H1 (cell line): ENCODE results near the gene KCNQ2. TPM values are rescaled to one million over a fixed set of nuclear protein-coding genes. Genes with fewer than 3 reads are reported as not detected.

Experiments used
- BCL11A ChIP-seq, 2 experiments: IDR thresholded peaks; one replicate each; pipeline ENCODE4 v1.6.1; 2011; ENCODE audit warnings: low read depth in 2 of 2, low read length in 2 of 2, mild to moderate bottlenecking in 2 of 2
- CBX5 ChIP-seq: fragments of 300-800, 300-1000 bp; sonication (generic); IDR thresholded peaks from 2 replicates; pipeline ENCODE4 v1.7.1; 2016; ENCODE audit warnings: antibody characterized with exemption, low read length, low read depth
- CEBPB ChIP-seq: IDR thresholded peaks from 2 replicates; pipeline ENCODE4 v1.6.1; 2012; ENCODE audit warnings: low read depth, low read length
- CHD1 ChIP-seq: IDR thresholded peaks from 2 replicates; pipeline ENCODE4 v1.6.1; 2012; ENCODE audit warnings: low read depth, low read length, improper control_type of control experiment
- CREB1 ChIP-seq: IDR thresholded peaks from 2 replicates; pipeline ENCODE4 v1.6.1; 2012; ENCODE audit warnings: inconsistent platforms
- EZH2 ChIP-seq: fragments of 200-600 bp; sonication (generic); IDR thresholded peaks from 2 replicates; pipeline ENCODE4 v1.7.1; 2012; ENCODE audit warnings: low read depth, mild to moderate bottlenecking, moderate library complexity, low read length, inconsistent platforms; ENCODE audit not compliant: severe bottlenecking
- GABPA ChIP-seq: IDR thresholded peaks from 2 replicates; pipeline ENCODE4 v1.6.1; 2011; ENCODE audit warnings: mild to moderate bottlenecking, low read length, moderate library complexity, borderline replicate concordance; ENCODE audit not compliant: insufficient read depth
- HDAC6 ChIP-seq: IDR thresholded peaks from one replicate; pipeline ENCODE4 v1.7.1; 2012; ENCODE audit warnings: low read depth, mild to moderate bottlenecking, inconsistent platforms, low read length, moderate library complexity
- JUN ChIP-seq: IDR thresholded peaks from 2 replicates; pipeline ENCODE4 v1.6.1; 2011; ENCODE audit warnings: low read depth, mild to moderate bottlenecking, improper control_type of control experiment, low read length
- KDM4A ChIP-seq: IDR thresholded peaks from one replicate; pipeline ENCODE4 v1.7.1; 2012; ENCODE audit warnings: low read depth, mild to moderate bottlenecking, moderate library complexity, low read length, inconsistent platforms; ENCODE audit not compliant: severe bottlenecking
- POLR2A ChIP-seq, 2 experiments: IDR thresholded peaks; 1 replicate in 1 of 2; 2 replicates in 1 of 2; pipeline ENCODE4 v1.6.1; 2011; ENCODE audit warnings: low read depth in 2 of 2, low read length in 2 of 2, mild to moderate bottlenecking in 2 of 2; ENCODE audit errors: control extremely low read depth in 1 of 2
- RBBP5 ChIP-seq: IDR thresholded peaks from 2 replicates; pipeline ENCODE4 v1.7.1; 2012; ENCODE audit warnings: low read depth, mild to moderate bottlenecking, inconsistent platforms, low read length, moderate library complexity, borderline replicate concordance
- SIX5 ChIP-seq: IDR thresholded peaks from 2 replicates; pipeline ENCODE4 v1.6.1; 2011; ENCODE audit warnings: mild to moderate bottlenecking, low read depth, low read length
- SRF ChIP-seq: IDR thresholded peaks from 2 replicates; pipeline ENCODE4 v1.6.1; 2011; ENCODE audit warnings: mild to moderate bottlenecking, low read depth, low read length, moderate library complexity
- SUZ12 ChIP-seq: fragments of 200-600 bp; sonication (generic); IDR thresholded peaks from 2 replicates; pipeline ENCODE4 v1.6.1; 2012; ENCODE audit warnings: mild to moderate bottlenecking, inconsistent platforms, low read length, moderate library complexity, mixed read lengths
- TEAD4 ChIP-seq: IDR thresholded peaks from 2 replicates; pipeline ENCODE4 v1.6.1; 2012; ENCODE audit warnings: low read depth, low read length, inconsistent platforms, mixed read lengths
- YY1 ChIP-seq: IDR thresholded peaks from 2 replicates; pipeline ENCODE4 v1.6.1; 2011; ENCODE audit warnings: low read depth, mild to moderate bottlenecking, low read length
- polyA plus RNA-seq, 7 experiments: library from polyadenylated mRNA; depleted of rRNA in 3 of 7; stranded (reverse) in 5 of 7; unstranded in 2 of 7; fragments of >200 nt in 5 of 7; fragments of 200-250 nt in 2 of 7; gene quantifications; 1 replicate in 5 of 7; 2 replicates in 1 of 7; 4 replicates in 1 of 7; pipeline versions ENCODE4 v1.2.1 to v1.2.3, GENCODE V29; 2011 to 2013; ENCODE audit warnings: missing spikeins in 2 of 7, mixed read lengths in 2 of 7
- total RNA-seq: library from RNA; stranded (reverse); fragmentation: NEBNext Ultra II Directional; extraction: Animal tissue kit (Norgen Biotek cat#: 25700); gene quantifications from 2 replicates; pipeline ENCODE4 v1.2.1, GENCODE V29; 2021
- TF ChIP-seq, protein P1 (sequence below): IDR thresholded peaks from 2 replicates; pipeline ENCODE4 v1.6.1; 2012; ENCODE audit warnings: low read length, inconsistent platforms
- TF ChIP-seq, protein P2 (sequence below): IDR thresholded peaks from 2 replicates; pipeline ENCODE4 v1.6.1; 2011; ENCODE audit warnings: low read length, improper control_type of control experiment
- TF ChIP-seq, protein P3 (sequence below), 3 experiments: IDR thresholded peaks; 1 replicate in 2 of 3; 2 replicates in 1 of 3; pipeline versions ENCODE4 v1.5.1 to v1.6.1; 2011; ENCODE audit warnings: low read length in 3 of 3, mild to moderate bottlenecking in 3 of 3, inconsistent platforms in 2 of 3, low read depth in 1 of 3, moderate library complexity in 1 of 3; ENCODE audit not compliant: insufficient read depth in 1 of 3; ENCODE audit errors: control extremely low read depth in 1 of 3

Gene KCNQ2
- total and polyA plus RNA-seq, 2 of the 8 experiments (the other 6 are each of a cell fraction or from before 2014, with no cell fraction given) = 82.6 to 243 TPM

DNA sequence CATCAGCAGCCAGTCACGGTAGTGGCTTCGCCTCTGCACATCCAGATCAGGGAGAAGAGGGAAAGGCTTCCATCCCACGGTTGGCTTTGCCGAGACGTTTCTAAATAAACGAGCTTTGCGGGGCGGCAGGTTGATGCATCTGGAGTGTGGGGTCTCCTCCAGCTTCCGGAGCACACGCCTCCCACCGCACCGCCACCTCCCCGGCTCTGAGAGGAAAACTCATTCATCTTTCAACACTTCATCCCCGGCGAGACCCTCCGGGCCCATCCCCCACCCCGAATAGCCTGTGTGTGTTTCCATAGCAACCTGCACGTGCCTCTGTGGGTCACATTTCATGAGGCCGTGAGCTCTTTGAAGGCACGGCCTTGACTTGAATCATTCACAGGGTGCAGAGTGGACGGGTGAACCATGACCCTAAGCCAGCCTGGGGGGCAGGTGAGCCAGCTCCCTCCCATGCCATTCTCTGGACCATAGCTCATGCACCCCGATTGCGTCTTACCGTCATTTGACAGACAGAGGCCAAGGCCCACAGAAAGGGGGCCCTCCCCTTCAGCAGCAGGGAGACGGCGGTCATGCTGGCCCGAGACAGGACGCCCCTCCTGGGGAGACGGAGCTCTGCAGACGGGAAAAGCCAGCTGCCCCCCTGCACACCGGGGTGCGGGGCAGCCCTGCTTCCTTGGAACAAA is 95.1 kb downstream of the KCNQ2 start (continued):
- TF ChIP-seq, protein P1, sequence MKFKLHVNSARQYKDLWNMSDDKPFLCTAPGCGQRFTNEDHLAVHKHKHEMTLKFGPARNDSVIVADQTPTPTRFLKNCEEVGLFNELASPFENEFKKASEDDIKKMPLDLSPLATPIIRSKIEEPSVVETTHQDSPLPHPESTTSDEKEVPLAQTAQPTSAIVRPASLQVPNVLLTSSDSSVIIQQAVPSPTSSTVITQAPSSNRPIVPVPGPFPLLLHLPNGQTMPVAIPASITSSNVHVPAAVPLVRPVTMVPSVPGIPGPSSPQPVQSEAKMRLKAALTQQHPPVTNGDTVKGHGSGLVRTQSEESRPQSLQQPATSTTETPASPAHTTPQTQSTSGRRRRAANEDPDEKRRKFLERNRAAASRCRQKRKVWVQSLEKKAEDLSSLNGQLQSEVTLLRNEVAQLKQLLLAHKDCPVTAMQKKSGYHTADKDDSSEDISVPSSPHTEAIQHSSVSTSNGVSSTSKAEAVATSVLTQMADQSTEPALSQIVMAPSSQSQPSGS = no peak
- TF ChIP-seq HDAC6 (no peak), SIX5 (no peak), CHD1 (no peak), GABPA (no peak), SUZ12 (no peak), YY1 (no peak), RBBP5 (no peak), KDM4A (peak; percentile 40), BCL11A (IDR thresholded peaks at IDR 0.05; ENCODE audit: low read depth in 2 of 2, low read length in 2 of 2) (no peak), CBX5 (no peak), CREB1 (0 out of 2 replicates have a peak, but pooled peaks have one; percentile 24), SRF (no peak), TEAD4 (no peak), EZH2 (no peak), CEBPB (no peak), JUN (no peak), POLR2A (IDR thresholded peaks at IDR 0.05; ENCODE audit: control extremely low read depth in 1 of 2, low read depth in 2 of 2, low read length in 2 of 2) (no peak)
- TF ChIP-seq, protein P2, sequence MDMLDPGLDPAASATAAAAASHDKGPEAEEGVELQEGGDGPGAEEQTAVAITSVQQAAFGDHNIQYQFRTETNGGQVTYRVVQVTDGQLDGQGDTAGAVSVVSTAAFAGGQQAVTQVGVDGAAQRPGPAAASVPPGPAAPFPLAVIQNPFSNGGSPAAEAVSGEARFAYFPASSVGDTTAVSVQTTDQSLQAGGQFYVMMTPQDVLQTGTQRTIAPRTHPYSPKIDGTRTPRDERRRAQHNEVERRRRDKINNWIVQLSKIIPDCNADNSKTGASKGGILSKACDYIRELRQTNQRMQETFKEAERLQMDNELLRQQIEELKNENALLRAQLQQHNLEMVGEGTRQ = peak; percentile 69; the same call in 1 of the 2 replicates
- TF ChIP-seq, protein P3, sequence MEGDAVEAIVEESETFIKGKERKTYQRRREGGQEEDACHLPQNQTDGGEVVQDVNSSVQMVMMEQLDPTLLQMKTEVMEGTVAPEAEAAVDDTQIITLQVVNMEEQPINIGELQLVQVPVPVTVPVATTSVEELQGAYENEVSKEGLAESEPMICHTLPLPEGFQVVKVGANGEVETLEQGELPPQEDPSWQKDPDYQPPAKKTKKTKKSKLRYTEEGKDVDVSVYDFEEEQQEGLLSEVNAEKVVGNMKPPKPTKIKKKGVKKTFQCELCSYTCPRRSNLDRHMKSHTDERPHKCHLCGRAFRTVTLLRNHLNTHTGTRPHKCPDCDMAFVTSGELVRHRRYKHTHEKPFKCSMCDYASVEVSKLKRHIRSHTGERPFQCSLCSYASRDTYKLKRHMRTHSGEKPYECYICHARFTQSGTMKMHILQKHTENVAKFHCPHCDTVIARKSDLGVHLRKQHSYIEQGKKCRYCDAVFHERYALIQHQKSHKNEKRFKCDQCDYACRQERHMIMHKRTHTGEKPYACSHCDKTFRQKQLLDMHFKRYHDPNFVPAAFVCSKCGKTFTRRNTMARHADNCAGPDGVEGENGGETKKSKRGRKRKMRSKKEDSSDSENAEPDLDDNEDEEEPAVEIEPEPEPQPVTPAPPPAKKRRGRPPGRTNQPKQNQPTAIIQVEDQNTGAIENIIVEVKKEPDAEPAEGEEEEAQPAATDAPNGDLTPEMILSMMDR (IDR thresholded peaks at IDR 0.05; ENCODE audit: control extremely low read depth in 1 of 3, insufficient read depth in 1 of 3, low read depth in 1 of 3, low read length in 3 of 3) = peak in 2 of 3 experiments; percentile 24 to 35; a peak in 2 of 4 replicates
